Subcutaneous abdominal adipose tissue (tissue), 5 donors: ENCODE data around the gene MCC.

ENCODE experiments used
- H3K27ac ChIP-seq: one replicate; pipeline ENCODE4 v1.7.0; 2013; ENCODE audit warnings: low read depth, mild to moderate bottlenecking, inconsistent platforms, low read length, moderate library complexity
- H3K27me3 ChIP-seq, 5 donors: one replicate each; pipeline ENCODE4 v1.7.0; 2013; ENCODE audit warnings: low read length in 5 of 5, inconsistent platforms in 1 of 5; ENCODE audit not compliant: control insufficient read depth in 5 of 5, insufficient read depth in 4 of 5
- H3K36me3 ChIP-seq, 5 donors: one replicate each; pipeline ENCODE4 v1.7.0; 2013; ENCODE audit warnings: low read length in 5 of 5; ENCODE audit not compliant: control insufficient read depth in 5 of 5, insufficient read depth in 5 of 5
- H3K4me1 ChIP-seq, 5 donors: one replicate each; pipeline ENCODE4 v1.7.0; 2013; ENCODE audit warnings: low read length in 5 of 5, mild to moderate bottlenecking in 3 of 5, moderate library complexity in 1 of 5; ENCODE audit not compliant: control insufficient read depth in 5 of 5, insufficient read depth in 5 of 5
- H3K4me3 ChIP-seq, 5 donors: one replicate each; pipeline ENCODE4 v1.7.0; 2013; ENCODE audit warnings: low read length in 5 of 5, low read depth in 1 of 5
- H3K9ac ChIP-seq, 5 donors: one replicate each; pipeline ENCODE4 v1.7.0; 2013; ENCODE audit warnings: low read length in 5 of 5, mild to moderate bottlenecking in 4 of 5, moderate library complexity in 3 of 5
- H3K9me3 ChIP-seq, 5 donors: one replicate each; pipeline ENCODE4 v1.7.0; 2013; ENCODE audit warnings: low read length in 5 of 5; ENCODE audit not compliant: control insufficient read depth in 5 of 5
- donor health status: healthy.
- donor health status: healthy.
- donor health status: healthy.
- donor health status: healthy.
- donor health status: healthy.

MCC gene

GRCh38 chr5:113394658-113395057, 93.6 kb downstream of the MCC start:
- Histone ChIP-seq H3K4me3 (no peak overlapping the region), H3K4me1 (no peaks in the 10 kb centered on the region), H3K27me3 (peaks cover 0 to 2% (median 0%) of the 10 kb centered on the region in 5 donors), H3K9me3 (no peaks in the 10 kb centered on the region), H3K9ac (no peak overlapping the region), H3K36me3 (no peaks in the 10 kb centered on the region), H3K27ac (no peak overlapping the region)

GRCh38 chr5:113390224-113390623, 98.0 kb downstream of the MCC start:
- no peak overlapping the region for H3K4me3 ChIP-seq
- H3K9ac ChIP-seq = no peak overlapping the region
- H3K27me3 ChIP-seq = peaks cover 0 to 2% (median 0%) of the 10 kb centered on the region in 5 donors
- no peaks in the 10 kb centered on the region for H3K4me1 ChIP-seq
- no peaks in the 10 kb centered on the region for H3K9me3 ChIP-seq
- no peak overlapping the region for H3K27ac ChIP-seq
- H3K36me3 ChIP-seq = no peaks in the 10 kb centered on the region

- H3K27me3 ChIP-seq = peaks cover 0 to 2% (median 0%) of the 10 kb centered on the region in 5 donors
- H3K27ac ChIP-seq = no peak overlapping the region
- H3K36me3 ChIP-seq = no peaks in the 10 kb centered on the region
- H3K9me3 ChIP-seq = no peaks in the 10 kb centered on the region
- H3K9ac ChIP-seq = no peak overlapping the region
- H3K4me3 ChIP-seq = no peak overlapping the region
- no peaks in the 10 kb centered on the region for H3K4me1 ChIP-seq
Measured at GRCh38 chr5:113389116-113389515, 99.1 kb downstream of the MCC start.

GRCh38 chr5:113387844-113388243, 100.4 kb downstream of the MCC start:
- H3K4me3 ChIP-seq = no peak overlapping the region
- no peaks in the 10 kb centered on the region for H3K36me3 ChIP-seq
- H3K27me3 ChIP-seq = peaks cover 0 to 2% (median 0%) of the 10 kb centered on the region in 5 donors
- H3K9me3 ChIP-seq = no peaks in the 10 kb centered on the region
- H3K9ac ChIP-seq = no peak overlapping the region
- no peak overlapping the region for H3K27ac ChIP-seq
- H3K4me1 ChIP-seq = no peaks in the 10 kb centered on the region

- H3K9me3 ChIP-seq = no peaks in the 10 kb centered on the region
- H3K27me3 ChIP-seq = no peaks in the 10 kb centered on the region
- H3K27ac ChIP-seq = no peak overlapping the region
- H3K36me3 ChIP-seq = no peaks in the 10 kb centered on the region
- H3K9ac ChIP-seq = no peak overlapping the region
- H3K4me3 ChIP-seq = no peak overlapping the region
- H3K4me1 ChIP-seq = peaks cover 0 to 5% (median 0%) of the 10 kb centered on the region in 5 donors
Measured at GRCh38 chr5:113384782-113385285, 103.4 kb downstream of the MCC start.

- Histone ChIP-seq H3K9me3 (no peaks in the 10 kb centered on the region), H3K27me3 (no peaks in the 10 kb centered on the region)
Measured at GRCh38 chr5:113382731-113383130, 105.5 kb downstream of the MCC start.

GRCh38 chr5:113381791-113382190, 106.5 kb downstream of the MCC start:
- H3K36me3 ChIP-seq = no peaks in the 10 kb centered on the region
- no peaks in the 10 kb centered on the region for H3K27me3 ChIP-seq
- no peaks in the 10 kb centered on the region for H3K9me3 ChIP-seq
- no peak overlapping the region for H3K27ac ChIP-seq
- H3K4me1 ChIP-seq = peaks cover 0 to 11% (median 8%) of the 10 kb centered on the region in 5 donors
- no peak overlapping the region for H3K9ac ChIP-seq
- H3K4me3 ChIP-seq = no peak overlapping the region

More at GRCh38 chr5:113382731-113383130, 105.5 kb downstream of the MCC start:
- H3K36me3 ChIP-seq = no peaks in the 10 kb centered on the region
- H3K4me1 ChIP-seq = peaks cover 0 to 11% (median 6%) of the 10 kb centered on the region in 5 donors
- no peak overlapping the region for H3K9ac ChIP-seq
- no peak overlapping the region for H3K27ac ChIP-seq
- H3K4me3 ChIP-seq = no peak overlapping the region

- H3K27ac ChIP-seq = no peak overlapping the region
- H3K9me3 ChIP-seq = no peaks in the 10 kb centered on the region
- H3K27me3 ChIP-seq = no peaks in the 10 kb centered on the region
- H3K9ac ChIP-seq = no peak overlapping the region
- no peaks in the 10 kb centered on the region for H3K36me3 ChIP-seq
- no peak overlapping the region for H3K4me3 ChIP-seq
- peaks cover 0 to 11% (median 8%) of the 10 kb centered on the region in 5 donors for H3K4me1 ChIP-seq
Measured at GRCh38 chr5:113380807-113381326, 107.4 kb downstream of the MCC start.

- no peak overlapping the region for H3K27ac ChIP-seq
- no peak overlapping the region for H3K9ac ChIP-seq
- H3K4me3 ChIP-seq = no peak overlapping the region
- peaks cover 0 to 11% (median 8%) of the 10 kb centered on the region in 5 donors for H3K4me1 ChIP-seq
- no peaks in the 10 kb centered on the region for H3K27me3 ChIP-seq
- H3K9me3 ChIP-seq = no peaks in the 10 kb centered on the region
- H3K36me3 ChIP-seq = no peaks in the 10 kb centered on the region
Measured at GRCh38 chr5:113379936-113380806, 108.1 kb downstream of the MCC start.

GRCh38 chr5:113378959-113379541, 109.2 kb downstream of the MCC start:
- H3K27me3 ChIP-seq = no peaks in the 10 kb centered on the region

More at GRCh38 chr5:113378959-113379541, 109.2 kb downstream of the MCC start:
- Histone ChIP-seq H3K27ac (no peak overlapping the region), H3K4me3 (no peak overlapping the region), H3K36me3 (no peaks in the 10 kb centered on the region), H3K4me1 (peaks cover 0 to 11% (median 8%) of the 10 kb centered on the region in 5 donors), H3K9me3 (no peaks in the 10 kb centered on the region), H3K9ac (no peak overlapping the region)
